ENCODE results near the gene TANGO6.

The TANGO6 gene

DNA sequence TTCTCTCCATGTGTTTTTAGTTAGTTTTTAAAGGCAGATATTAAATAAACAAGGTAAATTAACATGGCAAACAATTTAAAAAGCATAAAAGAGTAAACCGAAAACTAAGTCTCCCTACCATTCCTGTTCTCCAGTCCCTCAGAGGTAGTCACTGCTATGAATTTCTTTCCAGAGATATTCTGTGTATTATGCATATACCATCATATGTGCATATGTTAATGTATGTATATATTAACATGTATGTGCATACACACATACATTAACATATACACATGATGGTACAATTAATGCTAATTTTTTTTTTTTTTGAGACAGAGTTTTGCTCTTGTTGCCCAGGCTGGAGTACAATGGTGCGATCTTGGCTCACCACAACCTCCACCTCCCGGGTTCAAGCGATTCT, 32.5 kb downstream of the TANGO6 start:
- TF ChIP-seq, protein P1, sequence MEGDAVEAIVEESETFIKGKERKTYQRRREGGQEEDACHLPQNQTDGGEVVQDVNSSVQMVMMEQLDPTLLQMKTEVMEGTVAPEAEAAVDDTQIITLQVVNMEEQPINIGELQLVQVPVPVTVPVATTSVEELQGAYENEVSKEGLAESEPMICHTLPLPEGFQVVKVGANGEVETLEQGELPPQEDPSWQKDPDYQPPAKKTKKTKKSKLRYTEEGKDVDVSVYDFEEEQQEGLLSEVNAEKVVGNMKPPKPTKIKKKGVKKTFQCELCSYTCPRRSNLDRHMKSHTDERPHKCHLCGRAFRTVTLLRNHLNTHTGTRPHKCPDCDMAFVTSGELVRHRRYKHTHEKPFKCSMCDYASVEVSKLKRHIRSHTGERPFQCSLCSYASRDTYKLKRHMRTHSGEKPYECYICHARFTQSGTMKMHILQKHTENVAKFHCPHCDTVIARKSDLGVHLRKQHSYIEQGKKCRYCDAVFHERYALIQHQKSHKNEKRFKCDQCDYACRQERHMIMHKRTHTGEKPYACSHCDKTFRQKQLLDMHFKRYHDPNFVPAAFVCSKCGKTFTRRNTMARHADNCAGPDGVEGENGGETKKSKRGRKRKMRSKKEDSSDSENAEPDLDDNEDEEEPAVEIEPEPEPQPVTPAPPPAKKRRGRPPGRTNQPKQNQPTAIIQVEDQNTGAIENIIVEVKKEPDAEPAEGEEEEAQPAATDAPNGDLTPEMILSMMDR (conservative IDR thresholded peaks at IDR 0.05; ENCODE audit: control insufficient read depth, insufficient read depth, low read depth, low read length) = no peak
- H3K4me3 ChIP-seq (ENCODE audit: control insufficient read depth, low read depth, low read length) = no peak overlapping the region
- no peak for DNase-seq (ENCODE audit: low read depth)

- H3K4me3 ChIP-seq (ENCODE audit: control insufficient read depth, low read depth, low read length) = no peak overlapping the region
- DNase-seq (ENCODE audit: low read depth) = no peak
- TF ChIP-seq, protein P1 (conservative IDR thresholded peaks at IDR 0.05; ENCODE audit: control insufficient read depth, insufficient read depth, low read depth, low read length) = no peak
These were observed 40.4 kb downstream of the TANGO6 start for GRCh38 chr16:68883685-68884084.

GRCh38 chr16:68884401-68884800, 41.1 kb downstream of the TANGO6 start:
- DNase-seq (ENCODE audit: low read depth) = no peak
- H3K4me3 ChIP-seq (ENCODE audit: control insufficient read depth, low read depth, low read length) = no peak overlapping the region
- TF ChIP-seq, protein P1 (conservative IDR thresholded peaks at IDR 0.05; ENCODE audit: control insufficient read depth, insufficient read depth, low read depth, low read length) = no peak

- no peak for DNase-seq (ENCODE audit: low read depth)
- TF ChIP-seq, protein P1 (conservative IDR thresholded peaks at IDR 0.05; ENCODE audit: control insufficient read depth, insufficient read depth, low read depth, low read length) = no peak
These were observed 41.8 kb downstream of the TANGO6 start for GRCh38 chr16:68884861-68885720.

GRCh38 chr16:68887107-68887506, 43.8 kb downstream of the TANGO6 start:
- TF ChIP-seq, protein P1 (conservative IDR thresholded peaks at IDR 0.05; ENCODE audit: control insufficient read depth, insufficient read depth, low read depth, low read length) = no peak
- no peak overlapping the region for H3K4me3 ChIP-seq (ENCODE audit: control insufficient read depth, low read depth, low read length)
- no peak for DNase-seq (ENCODE audit: low read depth)

More at GRCh38 chr16:68884861-68885720, 41.8 kb downstream of the TANGO6 start:
- H3K4me3 ChIP-seq (ENCODE audit: control insufficient read depth, low read depth, low read length) = no peak overlapping the region

DNA sequence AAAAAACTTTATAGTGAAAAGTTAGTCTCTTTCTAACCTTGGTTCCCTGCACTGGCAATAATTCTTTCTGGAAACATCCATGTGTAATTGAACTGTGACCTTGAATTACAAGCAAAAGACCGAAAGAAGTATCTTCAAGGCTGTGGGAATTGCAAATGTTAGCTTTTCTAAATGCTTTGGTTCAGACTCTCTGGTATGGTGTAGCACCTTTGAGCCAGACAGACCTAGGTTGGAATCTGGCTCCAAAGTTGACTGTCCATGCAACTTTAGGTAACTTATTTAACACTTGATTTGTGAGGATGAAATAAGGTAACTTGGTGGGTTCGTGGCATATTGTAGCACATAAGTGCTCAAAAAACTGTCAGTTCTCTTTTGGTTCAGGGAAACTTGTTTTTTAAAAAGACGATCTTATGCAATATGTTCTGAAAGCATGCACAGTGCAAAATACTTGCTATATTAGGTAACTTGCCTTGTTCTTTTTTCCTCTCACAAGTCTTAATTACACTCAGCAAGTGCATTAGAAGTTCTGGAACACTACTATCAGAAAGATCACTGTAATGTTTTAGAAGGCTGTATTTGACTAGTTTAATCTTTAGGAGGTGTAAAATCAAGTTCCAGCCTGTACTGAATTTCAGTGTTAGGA, 46.3 kb downstream of the TANGO6 start:
- TF ChIP-seq, protein P1 (conservative IDR thresholded peaks at IDR 0.05; ENCODE audit: control insufficient read depth, insufficient read depth, low read depth, low read length) = no peak
- DNase-seq (ENCODE audit: low read depth) = no peak

More for the DNA sequence above, 46.3 kb downstream of the TANGO6 start:
- H3K4me3 ChIP-seq (ENCODE audit: control insufficient read depth, low read depth, low read length) = no peak overlapping the region
